Spinal cord (tissue), 10 donors: ENCODE results near the gene ZFR2. TPM values are rescaled to one million over a fixed set of nuclear protein-coding genes. Genes with fewer than 3 reads are reported as not detected.

ENCODE experiments used
- DNase-seq, 6 donors: peaks; one replicate each; pipeline versions ENCODE4 v3.0.0 to v3.0.0-alpha.2; 2013 to 2015; ENCODE audit warnings: low spot score in 6 of 6, low read depth in 4 of 6
- H3K27ac ChIP-seq: one replicate; pipeline ENCODE4 v1.5.1; 2013; ENCODE audit warnings: low read depth, low read length, control low read depth
- H3K27me3 ChIP-seq: one replicate; pipeline ENCODE4 v1.6.1; 2013; ENCODE audit warnings: low read length; ENCODE audit not compliant: control insufficient read depth, insufficient read depth
- H3K36me3 ChIP-seq: one replicate; pipeline ENCODE4 v1.6.1; 2013; ENCODE audit warnings: low read length; ENCODE audit not compliant: control insufficient read depth, insufficient read depth
- H3K4me1 ChIP-seq: one replicate; pipeline ENCODE4 v1.6.1; 2013; ENCODE audit warnings: low read length; ENCODE audit not compliant: control insufficient read depth, insufficient read depth
- H3K4me3 ChIP-seq: one replicate; pipeline ENCODE4 v1.5.1; 2013; ENCODE audit warnings: low read depth, low read length, control low read depth
- H3K9me3 ChIP-seq: one replicate; pipeline ENCODE4 v1.6.1; 2013; ENCODE audit warnings: low read length; ENCODE audit not compliant: control insufficient read depth, insufficient read depth
- WGBS: methylation state at CpG from one replicate; pipeline ENCODE4 v1.1.5; 2013; ENCODE audit warnings: missing lambda C conversion rate; ENCODE audit not compliant: insufficient coverage; 5-methylcytosine and 5-hydroxymethylcytosine counted together
- polyA plus RNA-seq, 2 donors: library from polyadenylated mRNA; unstranded; fragments of 120-200 nt; gene quantifications; one replicate each; pipeline ENCODE4 v1.2.1, GENCODE V29; 2013; ENCODE audit not compliant: insufficient read length in 2 of 2
- total RNA-seq, 2 donors: library from RNA; depleted of rRNA in 1 of 2; stranded (reverse); fragments of 120-200 nt in 1 of 2; fragments of >200 nt in 1 of 2; gene quantifications; one replicate each; pipeline versions ENCODE4 v1.2.3 to v1.2.4, GENCODE V29; 2013 to 2014
- donor health status: healthy.

The ZFR2 gene
- total and polyA plus RNA-seq, 4 donors = 7.7 to 37.6 (median 18.4) TPM

DNA sequence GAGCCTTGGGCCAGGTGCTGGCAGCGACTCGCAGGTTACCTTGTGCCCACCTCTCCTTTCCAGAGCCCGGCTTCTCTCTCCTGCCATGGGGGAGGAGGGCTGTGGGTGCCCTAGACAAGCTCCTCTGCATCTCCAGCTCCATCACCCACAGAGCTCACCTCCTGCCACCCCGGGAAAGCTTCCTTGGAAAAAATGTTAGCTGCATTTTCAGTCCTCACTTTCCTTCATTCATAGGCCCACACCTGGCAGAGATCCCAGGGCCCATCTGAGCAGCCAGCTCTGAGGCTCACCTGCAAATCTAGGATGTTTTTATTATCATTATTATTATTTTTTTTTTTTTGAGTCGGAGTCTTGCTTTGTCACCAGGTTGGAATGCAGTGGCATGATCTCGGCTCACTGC is 36.8 kb downstream of the ZFR2 start:
- Histone ChIP-seq H3K27ac (no peak overlapping the region), H3K27me3 (no peaks in the 10 kb centered on the region), H3K9me3 (no peaks in the 10 kb centered on the region), H3K4me1 (peaks cover 5% of the 10 kb centered on the region), H3K36me3 (peaks cover 36% of the 10 kb centered on the region), H3K4me3 (no peak overlapping the region)
- 87% methylated on average over 4 of the region's 6 CpGs for WGBS
- DNase-seq = no peak

- WGBS = 73% methylated on average over 18 of the region's 19 CpGs
- no peaks in the 10 kb centered on the region for H3K27me3 ChIP-seq
- H3K9me3 ChIP-seq = no peaks in the 10 kb centered on the region
- no peak for DNase-seq
- no peak overlapping the region for H3K4me3 ChIP-seq
- H3K4me1 ChIP-seq = peaks cover 5% of the 10 kb centered on the region
- H3K36me3 ChIP-seq = peaks cover 39% of the 10 kb centered on the region
- no peak overlapping the region for H3K27ac ChIP-seq
Observed at GRCh38 chr19:3831601-3832000, 37.2 kb downstream of the ZFR2 start.

- Histone ChIP-seq H3K4me1 (peaks cover 5% of the 10 kb centered on the region), H3K27me3 (no peaks in the 10 kb centered on the region), H3K9me3 (no peaks in the 10 kb centered on the region), H3K36me3 (peaks cover 46% of the 10 kb centered on the region), H3K27ac (no peak overlapping the region), H3K4me3 (no peak overlapping the region)
- DNase-seq = peak in 2 of 6 donors; percentile 11 to 72
- 67% methylated on average over 39 of the region's 45 CpGs for WGBS
Observed at GRCh38 chr19:3830621-3831589, 37.9 kb downstream of the ZFR2 start.

GRCh38 chr19:3827306-3827705 is 41.5 kb downstream of the ZFR2 start:
- peaks cover 54% of the 10 kb centered on the region for H3K36me3 ChIP-seq
- no peak overlapping the region for H3K27ac ChIP-seq
- H3K27me3 ChIP-seq = no peaks in the 10 kb centered on the region
- H3K9me3 ChIP-seq = no peaks in the 10 kb centered on the region
- H3K4me3 ChIP-seq = no peak overlapping the region
- WGBS = 97% methylated on average over 22 of the region's 26 CpGs
- DNase-seq = no peak
- H3K4me1 ChIP-seq = peaks cover 5% of the 10 kb centered on the region

GRCh38 chr19:3826163-3826562 is 42.7 kb downstream of the ZFR2 start:
- no peak for DNase-seq
- Histone ChIP-seq H3K9me3 (no peaks in the 10 kb centered on the region), H3K4me3 (no peak overlapping the region), H3K4me1 (peaks cover 3% of the 10 kb centered on the region), H3K27me3 (no peaks in the 10 kb centered on the region), H3K36me3 (peaks cover 53% of the 10 kb centered on the region), H3K27ac (no peak overlapping the region)
- WGBS = 67% methylated on average over 12 of the region's 12 CpGs

DNA sequence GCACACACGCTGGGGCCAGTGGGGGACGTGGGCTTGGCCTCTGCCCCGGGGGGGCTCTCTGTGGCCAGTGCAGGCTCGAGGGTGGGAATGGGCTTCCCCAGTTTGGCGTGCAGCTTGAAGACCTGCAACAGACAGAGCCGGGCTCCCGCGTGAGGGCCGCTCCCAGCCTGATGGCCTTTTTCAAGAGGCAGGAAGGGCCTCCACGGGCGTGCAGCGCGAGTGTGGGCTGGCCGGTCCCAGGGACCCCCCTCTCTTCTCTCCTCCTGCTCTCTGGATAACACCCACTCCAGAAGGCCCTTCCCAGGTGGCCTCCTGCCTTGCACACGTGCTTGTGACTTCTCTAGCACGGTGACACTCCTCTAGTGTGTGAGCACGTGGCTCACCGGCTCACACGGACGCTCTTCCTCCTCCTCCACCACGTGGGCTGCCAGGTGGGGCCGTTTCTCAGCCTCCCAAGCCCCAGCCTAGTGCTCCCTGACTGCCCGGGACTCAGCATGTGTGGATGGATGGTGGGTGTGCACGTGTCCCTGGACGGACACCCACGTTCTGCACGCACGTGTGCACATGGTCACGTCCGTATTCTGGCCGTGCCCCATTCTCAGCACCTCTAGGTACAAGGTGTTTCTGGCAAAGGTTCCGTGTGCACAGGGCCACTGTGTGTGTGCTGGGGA is 43.4 kb downstream of the ZFR2 start:
- no peaks in the 10 kb centered on the region for H3K27me3 ChIP-seq
- H3K4me1 ChIP-seq = peaks cover 3% of the 10 kb centered on the region
- H3K36me3 ChIP-seq = peaks cover 52% of the 10 kb centered on the region
- 76% methylated on average over 26 of the region's 32 CpGs for WGBS
- no peak overlapping the region for H3K4me3 ChIP-seq
- no peaks in the 10 kb centered on the region for H3K9me3 ChIP-seq
- DNase-seq = no peak
- H3K27ac ChIP-seq = no peak overlapping the region

DNA sequence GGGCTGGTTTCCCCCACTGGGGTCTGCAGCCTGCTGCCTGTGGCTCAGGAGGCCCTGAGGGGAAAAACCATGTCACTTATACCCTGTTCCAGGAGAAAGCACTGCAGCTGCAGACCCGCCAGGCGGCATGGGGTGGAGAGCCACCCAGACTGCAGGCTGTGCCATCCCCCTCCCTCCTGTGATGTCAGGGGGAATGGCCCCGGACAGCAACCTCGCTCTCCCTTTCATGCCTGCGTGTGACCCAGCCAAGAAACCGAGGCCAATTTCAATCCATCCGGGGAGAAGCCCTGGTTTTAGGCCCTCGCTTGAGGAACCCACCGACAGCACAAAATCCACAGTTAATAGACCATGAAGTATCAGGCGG is 45.5 kb downstream of the ZFR2 start:
- H3K4me1 ChIP-seq = peaks cover 3% of the 10 kb centered on the region
- no peak for DNase-seq
- H3K4me3 ChIP-seq = no peak overlapping the region
- H3K9me3 ChIP-seq = no peaks in the 10 kb centered on the region
- 73% methylated on average over 8 of the region's 10 CpGs for WGBS
- no peaks in the 10 kb centered on the region for H3K27me3 ChIP-seq
- peaks cover 64% of the 10 kb centered on the region for H3K36me3 ChIP-seq
- H3K27ac ChIP-seq = no peak overlapping the region

DNA sequence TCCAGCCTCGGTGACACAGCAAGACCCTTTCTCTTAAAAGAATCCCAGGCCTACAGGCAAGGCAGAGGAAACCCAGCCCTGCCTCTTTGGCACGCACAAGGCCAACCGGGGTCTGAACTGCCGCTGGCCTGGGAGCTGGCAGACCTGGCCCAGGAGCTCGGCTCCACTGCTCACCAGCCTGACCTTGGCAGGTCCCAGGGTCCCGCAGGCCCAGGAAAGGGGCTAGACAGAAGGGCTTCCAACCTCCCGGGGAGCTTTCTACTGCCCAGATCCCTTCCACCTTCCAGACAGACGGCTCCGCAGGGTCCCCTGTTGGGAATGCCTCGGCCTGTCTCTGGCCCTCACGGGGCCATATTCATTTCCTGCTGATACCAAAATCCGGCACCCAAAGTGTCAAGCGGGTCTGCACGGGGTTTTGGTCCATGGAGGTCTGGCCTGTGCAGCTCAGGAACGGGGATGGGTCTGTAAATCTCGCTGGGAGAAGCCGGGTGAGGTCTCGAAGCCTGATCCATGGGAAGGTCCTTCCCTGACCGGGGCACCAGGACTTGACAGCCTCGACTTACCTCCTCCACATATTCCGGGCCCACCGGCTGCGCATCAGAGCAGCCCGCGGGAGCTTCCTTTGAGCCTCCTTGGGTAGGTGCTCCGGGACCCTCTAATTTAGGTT is 46.0 kb downstream of the ZFR2 start:
- H3K4me1 ChIP-seq = peaks cover 3% of the 10 kb centered on the region
- no peak for DNase-seq
- no peaks in the 10 kb centered on the region for H3K9me3 ChIP-seq
- 90% methylated on average over 25 of the region's 26 CpGs for WGBS
- H3K36me3 ChIP-seq = peaks cover 67% of the 10 kb centered on the region
- H3K27me3 ChIP-seq = no peaks in the 10 kb centered on the region
- H3K27ac ChIP-seq = no peak overlapping the region
- H3K4me3 ChIP-seq = no peak overlapping the region

GRCh38 chr19:3821857-3822364 is 46.9 kb downstream of the ZFR2 start:
- 17% methylated on average over 35 of the region's 43 CpGs for WGBS
- peak in 2 of 6 donors; percentile 51 to 56 for DNase-seq
- H3K9me3 ChIP-seq = no peaks in the 10 kb centered on the region
- peaks cover 3% of the 10 kb centered on the region for H3K4me1 ChIP-seq
- no peaks in the 10 kb centered on the region for H3K27me3 ChIP-seq
- H3K27ac ChIP-seq = no peak overlapping the region
- H3K4me3 ChIP-seq = no peak overlapping the region
- peaks cover 65% of the 10 kb centered on the region for H3K36me3 ChIP-seq
